ENCODE results near the gene ARL14. TPM values are rescaled to one million over a fixed set of nuclear protein-coding genes. Genes with fewer than 3 reads are reported as not detected.

ARL14 gene
- total and polyA plus RNA-seq, 2 donors (not counting 3 experiments of a cell fraction or from before 2014, with no cell fraction given), result not detected

- H4K20me1 ChIP-seq (replicated peaks; ENCODE audit: control insufficient read depth, extremely low read depth, insufficient read depth, low read length), result no peaks in the 10 kb centered on the region
- ChIA-PET CTCF (interaction anchor here (0.9 to 1.0 kb wide), 2 partner anchors 12 to 13 kb away, joined by 8 read pairs; no protein-coding TSS in a partner anchor), POLR2A (no interaction called here)
- no peaks in the 10 kb centered on the region for H3K27me3 ChIP-seq (ENCODE audit: control insufficient read depth in 2 of 2, insufficient read depth in 2 of 2, low read length in 2 of 2)
- H2AFZ ChIP-seq (ENCODE audit: low read depth, low read length), result no peak overlapping the region
- TF ChIP-seq POLR2AphosphoS5 (IDR thresholded peaks at IDR 0.05; ENCODE audit: insufficient read depth, low read depth, low read length) (no peak), MAX (IDR thresholded peaks at IDR 0.05; ENCODE audit: insufficient read depth, insufficient read length) (no peak), FOS (IDR thresholded peaks at IDR 0.05; ENCODE audit: borderline replicate concordance, insufficient read depth, low read length) (no peak), JUN (IDR thresholded peaks at IDR 0.05; ENCODE audit: borderline replicate concordance, insufficient read depth, insufficient read length, low read depth) (no peak), MYC (IDR thresholded peaks at IDR 0.05; ENCODE audit: low read depth, low read length) (no peak), EZH2 (IDR thresholded peaks at IDR 0.05; ENCODE audit: borderline replicate concordance, low read depth, low read length, severe bottlenecking) (no peak), POLR2A (IDR thresholded peaks at IDR 0.05; ENCODE audit: low read depth, low read length) (no peak), GATA2 (IDR thresholded peaks at IDR 0.05; ENCODE audit: insufficient read depth, insufficient read length, low read depth, low read length) (no peak)
- TF ChIP-seq, protein P1, sequence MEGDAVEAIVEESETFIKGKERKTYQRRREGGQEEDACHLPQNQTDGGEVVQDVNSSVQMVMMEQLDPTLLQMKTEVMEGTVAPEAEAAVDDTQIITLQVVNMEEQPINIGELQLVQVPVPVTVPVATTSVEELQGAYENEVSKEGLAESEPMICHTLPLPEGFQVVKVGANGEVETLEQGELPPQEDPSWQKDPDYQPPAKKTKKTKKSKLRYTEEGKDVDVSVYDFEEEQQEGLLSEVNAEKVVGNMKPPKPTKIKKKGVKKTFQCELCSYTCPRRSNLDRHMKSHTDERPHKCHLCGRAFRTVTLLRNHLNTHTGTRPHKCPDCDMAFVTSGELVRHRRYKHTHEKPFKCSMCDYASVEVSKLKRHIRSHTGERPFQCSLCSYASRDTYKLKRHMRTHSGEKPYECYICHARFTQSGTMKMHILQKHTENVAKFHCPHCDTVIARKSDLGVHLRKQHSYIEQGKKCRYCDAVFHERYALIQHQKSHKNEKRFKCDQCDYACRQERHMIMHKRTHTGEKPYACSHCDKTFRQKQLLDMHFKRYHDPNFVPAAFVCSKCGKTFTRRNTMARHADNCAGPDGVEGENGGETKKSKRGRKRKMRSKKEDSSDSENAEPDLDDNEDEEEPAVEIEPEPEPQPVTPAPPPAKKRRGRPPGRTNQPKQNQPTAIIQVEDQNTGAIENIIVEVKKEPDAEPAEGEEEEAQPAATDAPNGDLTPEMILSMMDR (IDR thresholded peaks at IDR 0.05; ENCODE audit: extremely low read depth in 1 of 2, insufficient read depth in 1 of 2, low read depth in 1 of 2, low read length in 2 of 2), result no peak
- no peak overlapping the region for H3K4me3 ChIP-seq (replicated peaks in 1 of 3; ENCODE audit: insufficient read depth in 1 of 3, low read depth in 1 of 3, low read length in 3 of 3)
- no peaks in the 10 kb centered on the region for H3K9me1 ChIP-seq (replicated peaks; ENCODE audit: control insufficient read depth, extremely low read depth, insufficient read depth, low read length)
- no peak overlapping the region for H3K4me2 ChIP-seq (ENCODE audit: insufficient read depth, low read length)
- no peak overlapping the region for H3K27ac ChIP-seq (ENCODE audit: insufficient read depth, low read depth, low read length)
- BruUV-seq (replicated peaks), result no TSS peak
- FAIRE-seq, result no peak
- no peaks in the 10 kb centered on the region for H3K79me2 ChIP-seq (ENCODE audit: control insufficient read depth, insufficient read depth, low read length)
- intact Hi-C loops (cut with micrococcal nuclease) (no loop called here), dilution Hi-C loops (cut with MboI; ENCODE audit: extremely low pct_ligation_motif_present, low sequenced_read_pairs) (no loop called here)
- no peaks in the 10 kb centered on the region for H3K9me3 ChIP-seq (replicated peaks; ENCODE audit: control insufficient read depth, insufficient read depth, low read length)
- no peaks in the 10 kb centered on the region for H3K36me3 ChIP-seq (ENCODE audit: control insufficient read depth in 2 of 2, extremely low read depth in 1 of 2, insufficient read depth in 2 of 2, low read length in 2 of 2)
- H3K9ac ChIP-seq (replicated peaks; ENCODE audit: extremely low read depth, insufficient read depth, low read length), result no peak overlapping the region
- peaks cover 15% of the 10 kb centered on the region for H3K4me1 ChIP-seq (ENCODE audit: control insufficient read depth, extremely low read depth, insufficient read depth, low read length)
- no peak for DNase-seq (ENCODE audit: low read depth, low spot score)
These were observed 3.8 kb upstream of the ARL14 start for GRCh38 chr3:160673188-160673587.
